ENCODE data around the gene PEX11B.

The PEX11B gene

DNA sequence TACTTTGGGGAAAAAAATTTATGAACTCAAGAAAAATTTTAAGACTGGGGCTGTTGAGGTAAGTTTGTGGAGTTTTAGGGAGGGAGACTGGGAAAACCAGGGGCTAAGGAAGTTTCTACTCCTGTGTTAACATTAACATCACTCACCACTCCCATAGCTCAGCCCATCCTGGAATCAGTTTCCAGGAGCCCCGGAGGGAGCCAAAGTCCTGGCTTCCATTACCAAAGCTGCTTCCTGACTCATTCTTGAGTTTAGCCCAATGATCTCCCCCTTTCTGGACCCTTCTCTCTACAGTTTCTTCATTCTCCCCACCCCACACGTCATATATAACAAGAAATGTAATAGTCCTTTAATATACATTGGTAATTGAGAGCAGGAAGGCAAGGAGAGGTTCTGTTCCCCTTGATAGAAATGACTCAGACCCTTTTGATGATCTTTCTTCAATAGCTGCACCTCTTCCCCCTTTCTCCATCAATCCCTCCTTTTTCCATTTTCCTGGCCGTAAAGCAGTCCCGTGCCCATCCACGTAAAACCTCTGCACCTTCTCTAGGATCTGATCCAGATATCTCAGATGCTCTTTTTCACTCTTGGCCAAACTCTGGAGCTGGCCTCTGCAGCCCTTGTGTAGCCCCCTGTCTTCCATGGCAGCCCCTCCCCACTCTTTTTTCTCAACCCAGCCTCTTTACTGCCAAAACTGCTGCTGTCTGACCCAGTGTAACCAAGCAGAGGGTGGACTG is 55.1 kb downstream of the PEX11B start:
- DNase-seq, result no peak

All from activated CD8-positive, alpha-beta memory T cell treated with anti-CD3 and anti-CD28 coated beads, Interleukin-2, amount 50 U/mL, for 4 hours (primary cell).